Keratinocyte (primary cell): Measurements from ENCODE around the gene FOXK1. TPM values are rescaled to one million over a fixed set of nuclear protein-coding genes. Genes with fewer than 3 reads are reported as not detected.

Source experiments
- DNase-seq: peaks from one replicate; pipeline ENCODE4 v3.0.0-alpha.2; 2011; ENCODE audit warnings: low read depth, missing footprints, low spot score
- FAIRE-seq: peaks from 2 replicates; lab custom pipeline; 2011; peaks lifted over from hg19 to GRCh38; lab: Jason Lieb, UNC
- H2AFZ ChIP-seq: 2 replicates; pipeline ENCODE4 v1.6.0; 2012; ENCODE audit warnings: low read length, control low read depth, inconsistent platforms; ENCODE audit not compliant: control insufficient read depth
- H3K27ac ChIP-seq: 2 replicates; pipeline ENCODE4 v1.5.1; 2011; ENCODE audit warnings: low read length; ENCODE audit not compliant: control insufficient read depth, insufficient read depth
- H3K27me3 ChIP-seq: 3 replicates; pipeline ENCODE4 v1.6.0; 2011; ENCODE audit warnings: low read length; ENCODE audit not compliant: control insufficient read depth, insufficient read depth; ENCODE audit errors: extremely low read depth
- H3K36me3 ChIP-seq, 2 experiments: 2 replicates in 1 of 2; 3 replicates in 1 of 2; pipeline ENCODE4 v1.5.1; 2011; ENCODE audit warnings: low read length in 2 of 2, mild to moderate bottlenecking in 1 of 2; ENCODE audit not compliant: control insufficient read depth in 2 of 2, insufficient read depth in 2 of 2; ENCODE audit errors: extremely low read depth in 1 of 2
- H3K4me1 ChIP-seq: 3 replicates; pipeline ENCODE4 v1.5.1; 2011; ENCODE audit warnings: low read length; ENCODE audit not compliant: control insufficient read depth, insufficient read depth; ENCODE audit errors: extremely low read depth
- H3K4me2 ChIP-seq: 3 replicates; pipeline ENCODE4 v1.6.0; 2011; ENCODE audit warnings: low read depth, low read length; ENCODE audit not compliant: control insufficient read depth, insufficient read depth; ENCODE audit errors: extremely low read depth
- H3K4me3 ChIP-seq, 3 experiments: fragments of 200-600 bp in 1 of 3; sonication (generic) in 1 of 3; 2 replicates in 2 of 3; 3 replicates in 1 of 3; pipeline ENCODE4 v1.5.1; 2011 to 2016; ENCODE audit warnings: low read length in 3 of 3, mild to moderate bottlenecking in 3 of 3, control low read depth in 2 of 3, inconsistent platforms in 1 of 3, low read depth in 1 of 3, mixed read lengths in 1 of 3, mixed run types in 1 of 3, moderate library complexity in 1 of 3; ENCODE audit not compliant: control insufficient read depth in 2 of 3, insufficient read depth in 2 of 3; ENCODE audit errors: extremely low read depth in 1 of 3
- H3K79me2 ChIP-seq: 2 replicates; pipeline ENCODE4 v1.6.0; 2012; ENCODE audit warnings: low read length; ENCODE audit not compliant: control insufficient read depth, insufficient read depth
- H3K9ac ChIP-seq: 3 replicates; pipeline ENCODE4 v1.6.0; 2011; ENCODE audit warnings: low read length; ENCODE audit not compliant: control insufficient read depth, insufficient read depth; ENCODE audit errors: extremely low read depth
- H3K9me1 ChIP-seq: 3 replicates; pipeline ENCODE4 v1.6.0; 2011; ENCODE audit warnings: low read length; ENCODE audit not compliant: control insufficient read depth, insufficient read depth; ENCODE audit errors: extremely low read depth
- H3K9me3 ChIP-seq: 2 replicates; pipeline ENCODE4 v1.5.1; 2012; ENCODE audit warnings: low read depth, low read length; ENCODE audit not compliant: control insufficient read depth
- H4K20me1 ChIP-seq: 3 replicates; pipeline ENCODE4 v1.6.0; 2011; ENCODE audit warnings: low read length; ENCODE audit not compliant: control insufficient read depth, insufficient read depth; ENCODE audit errors: extremely low read depth
- EZH2 ChIP-seq: IDR thresholded peaks from one replicate; pipeline ENCODE4 v1.6.1; 2012; ENCODE audit warnings: inconsistent platforms, mild to moderate bottlenecking, low read length, moderate library complexity
- dilution Hi-C: fragments of 300-500 bp; cut with MboI; formaldehyde crosslinking; loops from one replicate; pipeline ENCODE4 v1.7.0; 2020; ENCODE audit warnings: low sequenced_read_pairs; ENCODE audit not compliant: extremely low pct_ligation_motif_present
- polyA plus RNA-seq, 5 experiments: library from polyadenylated mRNA; depleted of rRNA in 3 of 5; stranded (reverse) in 3 of 5; stranded (forward) in 1 of 5; unstranded in 1 of 5; fragments of >200 nt; gene quantifications; 1 replicate in 1 of 5; 2 replicates in 3 of 5; 3 replicates in 1 of 5; pipeline versions ENCODE4 v1.2.1 to v1.2.3, GENCODE V29; 2011 to 2012; ENCODE audit warnings: missing spikeins in 2 of 5, low read depth in 1 of 5, low replicate concordance in 1 of 5
- TF ChIP-seq, protein P1 (sequence below), 3 experiments: IDR thresholded peaks in 1 of 3; conservative IDR thresholded peaks in 1 of 3; optimal IDR thresholded peaks in 1 of 3; 2 replicates in 2 of 3; 3 replicates in 1 of 3; pipeline versions ENCODE3 to v1.5.1; 2011; ENCODE audit warnings: low read length in 3 of 3, mild to moderate bottlenecking in 3 of 3, moderate library complexity in 2 of 3, control low read depth in 1 of 3, inconsistent platforms in 1 of 3; ENCODE audit not compliant: insufficient read depth in 2 of 3; ENCODE audit errors: extremely low read depth in 1 of 3

Gene FOXK1
- polyA plus RNA-seq, 1 donor (not counting 4 experiments of a cell fraction or from before 2014, with no cell fraction given): 4.4 TPM

- H3K27me3 ChIP-seq: no peaks in the 10 kb centered on the region
- dilution Hi-C loops: no loop called here
- no peak overlapping the region for H2AFZ ChIP-seq
- peaks cover 73% of the 10 kb centered on the region for H3K79me2 ChIP-seq
- no peak overlapping the region for H3K27ac ChIP-seq
- H3K9me3 ChIP-seq: no peaks in the 10 kb centered on the region
- H3K4me3 ChIP-seq: no peak overlapping the region
- H3K9me1 ChIP-seq: no peaks in the 10 kb centered on the region
- no peak for FAIRE-seq
- H3K9ac ChIP-seq: no peak overlapping the region
- TF ChIP-seq, protein P1, sequence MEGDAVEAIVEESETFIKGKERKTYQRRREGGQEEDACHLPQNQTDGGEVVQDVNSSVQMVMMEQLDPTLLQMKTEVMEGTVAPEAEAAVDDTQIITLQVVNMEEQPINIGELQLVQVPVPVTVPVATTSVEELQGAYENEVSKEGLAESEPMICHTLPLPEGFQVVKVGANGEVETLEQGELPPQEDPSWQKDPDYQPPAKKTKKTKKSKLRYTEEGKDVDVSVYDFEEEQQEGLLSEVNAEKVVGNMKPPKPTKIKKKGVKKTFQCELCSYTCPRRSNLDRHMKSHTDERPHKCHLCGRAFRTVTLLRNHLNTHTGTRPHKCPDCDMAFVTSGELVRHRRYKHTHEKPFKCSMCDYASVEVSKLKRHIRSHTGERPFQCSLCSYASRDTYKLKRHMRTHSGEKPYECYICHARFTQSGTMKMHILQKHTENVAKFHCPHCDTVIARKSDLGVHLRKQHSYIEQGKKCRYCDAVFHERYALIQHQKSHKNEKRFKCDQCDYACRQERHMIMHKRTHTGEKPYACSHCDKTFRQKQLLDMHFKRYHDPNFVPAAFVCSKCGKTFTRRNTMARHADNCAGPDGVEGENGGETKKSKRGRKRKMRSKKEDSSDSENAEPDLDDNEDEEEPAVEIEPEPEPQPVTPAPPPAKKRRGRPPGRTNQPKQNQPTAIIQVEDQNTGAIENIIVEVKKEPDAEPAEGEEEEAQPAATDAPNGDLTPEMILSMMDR (optimal IDR thresholded peaks at IDR 0.05 in 1 of 3, IDR thresholded peaks at IDR 0.05 in 1 of 3, conservative IDR thresholded peaks at IDR 0.05 in 1 of 3; ENCODE audit: extremely low read depth in 1 of 3, insufficient read depth in 2 of 3, low read length in 3 of 3): no peak
- no peak for TF ChIP-seq EZH2
- DNase-seq: no peak
- peaks cover 5% of the 10 kb centered on the region for H4K20me1 ChIP-seq
- H3K4me2 ChIP-seq: no peak overlapping the region
- H3K36me3 ChIP-seq: peaks cover 6 to 7% of the 10 kb centered on the region in 2 experiments
- H3K4me1 ChIP-seq: peaks cover 7% of the 10 kb centered on the region
These were observed 46.0 kb downstream of the FOXK1 start for GRCh38 chr7:4727914-4728705.

DNA sequence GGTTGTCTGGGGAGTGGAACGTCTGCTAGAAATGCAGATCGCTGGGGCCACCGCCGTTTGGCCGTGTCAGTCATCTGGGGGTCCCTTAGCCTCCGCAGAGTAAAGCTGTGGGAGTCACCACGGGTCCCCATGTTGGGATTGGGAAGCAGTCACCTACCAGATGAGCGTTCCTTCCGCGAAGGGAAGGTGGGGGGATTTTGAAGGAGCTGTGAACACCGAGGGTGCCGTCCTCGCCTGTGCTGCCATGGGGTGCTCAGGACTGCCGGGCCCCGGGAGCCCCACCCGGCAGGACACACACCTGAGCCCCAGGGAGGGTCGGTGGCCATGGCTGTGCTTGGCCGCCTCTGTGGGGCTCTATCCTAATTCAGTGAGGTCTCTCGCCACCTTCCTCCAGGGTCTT, 47.2 kb downstream of the FOXK1 start:
- no peak for FAIRE-seq
- Histone ChIP-seq H3K79me2 (peaks cover 74% of the 10 kb centered on the region), H3K27ac (no peak overlapping the region), H3K4me2 (no peak overlapping the region), H2AFZ (no peak overlapping the region), H3K36me3 (peaks cover 7% of the 10 kb centered on the region in 2 experiments), H3K4me1 (peaks cover 7% of the 10 kb centered on the region), H3K9me3 (no peaks in the 10 kb centered on the region), H3K9ac (no peak overlapping the region), H3K9me1 (no peaks in the 10 kb centered on the region), H3K27me3 (no peaks in the 10 kb centered on the region), H3K4me3 (no peak overlapping the region), H4K20me1 (peaks cover 5% of the 10 kb centered on the region)
- TF ChIP-seq EZH2: no peak
- TF ChIP-seq, protein P1 (optimal IDR thresholded peaks at IDR 0.05 in 1 of 3, IDR thresholded peaks at IDR 0.05 in 1 of 3, conservative IDR thresholded peaks at IDR 0.05 in 1 of 3; ENCODE audit: extremely low read depth in 1 of 3, insufficient read depth in 2 of 3, low read length in 3 of 3): no peak
- dilution Hi-C loops: no loop called here
- no peak for DNase-seq
